ENCODE results near the gene SUGCT. TPM values are rescaled to one million over a fixed set of nuclear protein-coding genes. Genes with fewer than 3 reads are reported as not detected.

The SUGCT gene
- total RNA-seq, 1 donor from 2014 or later = 1.6 TPM

DNA sequence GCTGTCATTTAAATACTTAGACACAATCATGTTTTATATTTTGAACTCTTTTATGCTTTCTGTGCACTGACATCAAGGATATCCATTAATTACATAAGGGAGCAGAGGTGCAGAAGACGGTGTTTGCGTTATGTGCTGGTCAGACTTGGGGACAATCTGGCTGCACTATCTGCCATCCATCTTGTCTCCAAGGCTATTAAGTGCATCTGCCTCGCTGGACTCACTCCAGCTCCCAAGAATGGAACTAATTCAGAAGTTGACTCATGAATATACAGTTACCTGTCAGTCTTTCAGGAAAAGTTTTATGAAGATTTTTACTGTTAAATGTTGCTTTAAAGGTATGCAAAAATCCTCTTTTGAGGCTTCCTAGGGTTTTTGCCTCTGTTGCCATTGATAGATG lies 391.0 kb downstream of the SUGCT start:
- no peak overlapping the region for H3K4me3 Mint-ChIP-seq (ENCODE audit: unreplicated experiment)
- no peaks in the 10 kb centered on the region for H3K27me3 Mint-ChIP-seq (ENCODE audit: unreplicated experiment)
- H3K9me3 Mint-ChIP-seq (ENCODE audit: unreplicated experiment) = no peaks in the 10 kb centered on the region
- no peaks in the 10 kb centered on the region for H3K36me3 Mint-ChIP-seq (ENCODE audit: low read depth, unreplicated experiment)
- H3K27ac Mint-ChIP-seq (ENCODE audit: unreplicated experiment) = no peak overlapping the region
- H3K4me1 Mint-ChIP-seq (ENCODE audit: unreplicated experiment) = no peaks in the 10 kb centered on the region
- no peak for DNase-seq (ENCODE audit: low spot score)
- TF ChIP-seq, protein P1, sequence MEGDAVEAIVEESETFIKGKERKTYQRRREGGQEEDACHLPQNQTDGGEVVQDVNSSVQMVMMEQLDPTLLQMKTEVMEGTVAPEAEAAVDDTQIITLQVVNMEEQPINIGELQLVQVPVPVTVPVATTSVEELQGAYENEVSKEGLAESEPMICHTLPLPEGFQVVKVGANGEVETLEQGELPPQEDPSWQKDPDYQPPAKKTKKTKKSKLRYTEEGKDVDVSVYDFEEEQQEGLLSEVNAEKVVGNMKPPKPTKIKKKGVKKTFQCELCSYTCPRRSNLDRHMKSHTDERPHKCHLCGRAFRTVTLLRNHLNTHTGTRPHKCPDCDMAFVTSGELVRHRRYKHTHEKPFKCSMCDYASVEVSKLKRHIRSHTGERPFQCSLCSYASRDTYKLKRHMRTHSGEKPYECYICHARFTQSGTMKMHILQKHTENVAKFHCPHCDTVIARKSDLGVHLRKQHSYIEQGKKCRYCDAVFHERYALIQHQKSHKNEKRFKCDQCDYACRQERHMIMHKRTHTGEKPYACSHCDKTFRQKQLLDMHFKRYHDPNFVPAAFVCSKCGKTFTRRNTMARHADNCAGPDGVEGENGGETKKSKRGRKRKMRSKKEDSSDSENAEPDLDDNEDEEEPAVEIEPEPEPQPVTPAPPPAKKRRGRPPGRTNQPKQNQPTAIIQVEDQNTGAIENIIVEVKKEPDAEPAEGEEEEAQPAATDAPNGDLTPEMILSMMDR (IDR thresholded peaks at IDR 0.05; ENCODE audit: unreplicated experiment) = no peak

DNA sequence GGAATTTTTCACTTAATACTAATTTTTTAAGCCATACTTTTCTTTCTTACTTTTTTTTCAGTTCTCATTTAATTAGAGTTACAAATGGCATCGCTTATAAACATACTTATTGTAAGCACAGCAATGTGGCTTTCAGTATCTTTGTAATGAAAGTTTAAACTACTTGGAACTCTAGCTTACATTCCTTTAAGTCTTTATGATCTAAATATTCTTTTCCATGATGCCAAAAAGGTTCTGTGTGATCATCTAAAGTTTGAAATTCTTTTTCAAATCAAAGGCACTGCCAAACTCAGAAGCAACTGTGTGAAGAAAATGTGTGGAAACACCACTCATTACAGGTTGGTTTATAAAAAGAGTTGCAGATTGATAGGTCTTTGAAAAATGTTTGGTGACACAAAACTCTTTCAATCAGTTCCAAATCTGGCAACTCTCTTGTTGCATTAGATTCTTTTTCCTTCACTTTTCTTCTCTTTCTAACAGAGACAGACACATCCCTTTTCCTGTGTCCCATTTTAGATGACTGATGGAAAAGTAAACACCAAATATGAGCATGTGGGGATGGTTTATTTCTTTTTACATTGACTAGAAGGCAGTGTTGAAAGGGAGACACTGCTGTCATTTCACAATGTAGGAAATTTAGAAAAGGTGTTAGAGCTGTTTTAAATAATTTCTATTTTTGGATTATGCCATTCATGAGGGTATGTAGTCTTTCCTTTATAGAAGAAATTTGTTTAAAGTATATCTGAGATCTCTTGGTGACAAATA lies 392.3 kb downstream of the SUGCT start:
- H3K36me3 Mint-ChIP-seq (ENCODE audit: low read depth, unreplicated experiment) = no peaks in the 10 kb centered on the region
- H3K27me3 Mint-ChIP-seq (ENCODE audit: unreplicated experiment) = no peaks in the 10 kb centered on the region
- TF ChIP-seq, protein P1 (IDR thresholded peaks at IDR 0.05; ENCODE audit: unreplicated experiment) = no peak
- H3K9me3 Mint-ChIP-seq (ENCODE audit: unreplicated experiment) = no peaks in the 10 kb centered on the region
- DNase-seq (ENCODE audit: low spot score) = no peak
- H3K27ac Mint-ChIP-seq (ENCODE audit: unreplicated experiment) = no peak overlapping the region
- H3K4me1 Mint-ChIP-seq (ENCODE audit: unreplicated experiment) = no peaks in the 10 kb centered on the region
- no peak overlapping the region for H3K4me3 Mint-ChIP-seq (ENCODE audit: unreplicated experiment)

DNA sequence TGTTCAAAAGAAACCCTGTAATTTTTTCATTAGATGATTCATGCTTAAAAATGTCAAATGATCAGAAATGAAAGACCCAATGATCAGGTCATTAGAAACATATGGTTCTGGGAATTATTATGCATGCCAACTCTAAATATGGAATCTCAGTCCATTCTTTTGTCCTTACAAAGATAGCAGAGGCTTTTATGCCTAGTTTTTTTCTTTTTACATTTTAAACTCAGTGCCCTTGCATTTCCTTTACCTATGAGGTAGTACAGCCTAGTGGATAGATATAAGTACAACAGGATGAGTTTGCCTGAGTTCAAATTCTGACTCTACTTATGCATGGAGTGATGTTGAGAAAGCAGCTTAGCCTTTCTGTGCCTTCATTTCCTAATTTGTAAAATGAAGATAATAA lies 392.9 kb downstream of the SUGCT start:
- Mint-ChIP-seq H3K36me3 (ENCODE audit: low read depth, unreplicated experiment) (no peaks in the 10 kb centered on the region), H3K27me3 (ENCODE audit: unreplicated experiment) (no peaks in the 10 kb centered on the region), H3K4me3 (ENCODE audit: unreplicated experiment) (no peak overlapping the region), H3K4me1 (ENCODE audit: unreplicated experiment) (no peaks in the 10 kb centered on the region), H3K27ac (ENCODE audit: unreplicated experiment) (no peak overlapping the region), H3K9me3 (ENCODE audit: unreplicated experiment) (no peaks in the 10 kb centered on the region)
- TF ChIP-seq, protein P1 (IDR thresholded peaks at IDR 0.05; ENCODE audit: unreplicated experiment) = no peak
- DNase-seq (ENCODE audit: low spot score) = no peak

DNA sequence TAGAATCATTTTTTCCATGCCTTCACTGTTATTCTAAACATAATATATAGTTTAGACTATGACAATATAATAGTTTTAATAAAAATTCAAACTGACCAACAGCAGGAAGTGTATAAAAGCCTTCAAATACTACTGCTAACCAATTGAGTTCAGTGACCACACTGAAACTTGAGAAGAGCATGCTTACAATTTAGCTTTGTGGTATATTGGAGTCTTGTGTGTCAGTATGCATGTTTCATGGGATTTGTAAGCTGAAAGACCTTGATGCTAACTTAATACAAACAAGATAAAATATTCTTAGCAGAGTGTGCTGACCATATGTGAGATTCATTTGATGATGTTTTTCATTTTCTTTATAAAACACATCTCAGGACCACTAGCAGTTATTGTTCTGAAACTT lies 395.5 kb downstream of the SUGCT start:
- no peak for DNase-seq (ENCODE audit: low spot score)
- no peaks in the 10 kb centered on the region for H3K9me3 Mint-ChIP-seq (ENCODE audit: unreplicated experiment)
- no peaks in the 10 kb centered on the region for H3K36me3 Mint-ChIP-seq (ENCODE audit: low read depth, unreplicated experiment)
- TF ChIP-seq, protein P1 (IDR thresholded peaks at IDR 0.05; ENCODE audit: unreplicated experiment) = no peak
- H3K4me1 Mint-ChIP-seq (ENCODE audit: unreplicated experiment) = no peaks in the 10 kb centered on the region
- no peak overlapping the region for H3K4me3 Mint-ChIP-seq (ENCODE audit: unreplicated experiment)
- no peak overlapping the region for H3K27ac Mint-ChIP-seq (ENCODE audit: unreplicated experiment)
- no peaks in the 10 kb centered on the region for H3K27me3 Mint-ChIP-seq (ENCODE audit: unreplicated experiment)

DNA sequence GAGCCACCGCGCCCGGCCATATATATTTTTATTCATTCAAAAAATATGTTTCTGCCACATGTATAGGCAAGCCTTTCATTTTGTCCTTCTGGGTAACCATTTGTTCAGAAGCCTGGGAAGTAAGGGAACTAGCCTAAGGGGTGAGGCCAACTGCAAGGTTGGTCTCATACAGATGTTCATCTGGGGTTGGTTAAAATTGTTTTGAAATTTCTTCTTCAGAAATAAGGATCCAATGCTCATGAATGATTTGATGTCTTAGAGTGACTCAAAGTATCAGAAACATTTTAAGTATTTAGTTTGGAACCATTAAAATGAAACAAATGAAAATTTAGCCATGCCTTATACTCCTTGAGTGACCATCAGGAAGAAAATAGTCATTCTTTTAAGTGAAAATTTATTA lies 397.2 kb downstream of the SUGCT start:
- DNase-seq (ENCODE audit: low spot score) = no peak
- no peaks in the 10 kb centered on the region for H3K9me3 Mint-ChIP-seq (ENCODE audit: unreplicated experiment)
- no peaks in the 10 kb centered on the region for H3K4me1 Mint-ChIP-seq (ENCODE audit: unreplicated experiment)
- H3K4me3 Mint-ChIP-seq (ENCODE audit: unreplicated experiment) = no peak overlapping the region
- H3K36me3 Mint-ChIP-seq (ENCODE audit: low read depth, unreplicated experiment) = no peaks in the 10 kb centered on the region
- TF ChIP-seq, protein P1 (IDR thresholded peaks at IDR 0.05; ENCODE audit: unreplicated experiment) = no peak
- H3K27ac Mint-ChIP-seq (ENCODE audit: unreplicated experiment) = no peak overlapping the region
- peaks cover 1% of the 10 kb centered on the region for H3K27me3 Mint-ChIP-seq (ENCODE audit: unreplicated experiment)

Data from endothelial cell (in vitro differentiated cells).